Measurements from ENCODE around the gene OSBPL2. TPM values are rescaled to one million over a fixed set of nuclear protein-coding genes. Genes with fewer than 3 reads are reported as not detected.
A peak's percentile ranks its signal among the peaks of the same experiment; 100 is the strongest.

OSBPL2 gene
- polyA plus RNA-seq, 1 donor = 35.7 TPM

- Histone ChIP-seq H3K27me3 (ENCODE audit: control insufficient read depth, insufficient read depth, low read length) (no peaks in the 10 kb centered on the region), H3K36me3 (ENCODE audit: control insufficient read depth, insufficient read depth, low read length) (peaks cover 33% of the 10 kb centered on the region), H3K27ac (ENCODE audit: low read length) (peak overlapping the region; percentile 97), H3K9me3 (ENCODE audit: control insufficient read depth, low read depth, low read length) (no peaks in the 10 kb centered on the region), H3K4me3 (ENCODE audit: low read length) (peak overlapping the region; percentile 74), H3K4me1 (ENCODE audit: control insufficient read depth, insufficient read depth, low read length) (peaks cover 17% of the 10 kb centered on the region)
- no CpG with 5 or more reads among the region's 24 CpGs for WGBS (ENCODE audit: insufficient coverage, low lambda C conversion rate)
- peak; percentile 86 to 91 for DNase-seq
Measured at GRCh38 chr20:62301773-62302340, 63.5 kb downstream of the OSBPL2 start.

DNA sequence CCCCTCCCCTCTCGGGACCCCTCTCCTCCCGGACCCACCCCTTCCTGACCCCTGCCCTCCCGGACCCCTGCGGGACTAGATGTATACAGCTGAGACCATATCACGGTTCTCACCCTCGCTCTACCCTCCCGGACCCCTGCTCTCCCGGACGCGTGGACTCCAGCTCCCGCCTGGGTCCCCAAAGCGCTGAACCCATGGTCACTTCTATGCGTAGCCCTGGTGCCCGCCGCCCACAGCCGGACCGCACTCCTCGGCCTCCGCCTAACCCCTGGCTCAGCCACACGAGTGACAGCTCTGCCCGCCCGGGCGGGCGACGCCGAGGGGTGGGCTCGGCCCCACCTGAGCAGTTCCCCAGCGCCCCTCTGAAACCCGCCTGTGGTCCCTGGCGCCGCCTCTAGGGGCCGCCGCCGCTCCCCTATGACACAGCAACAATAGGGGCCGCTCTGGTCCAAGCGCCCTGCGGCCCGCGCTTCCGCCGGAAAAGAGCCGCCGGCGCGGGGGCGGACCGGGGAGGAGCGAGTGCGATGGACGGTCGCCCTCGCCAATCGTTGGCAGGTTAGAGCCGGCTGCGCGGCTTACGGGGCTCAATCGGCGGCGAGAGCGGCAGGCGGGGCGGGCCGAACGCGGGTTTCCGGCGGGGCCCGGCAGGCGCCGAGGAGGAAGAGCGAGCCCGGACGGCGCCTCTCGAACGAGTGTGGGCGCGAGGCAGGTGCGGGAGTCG lies 64.2 kb downstream of the OSBPL2 start, which contains the start of gene ADRM1:
Gene ADRM1, plus strand, starts transcription at position 657 of the 721 bp plus-strand sequence. CDS start 572 bp downstream, outside the sequence.
- no peaks in the 10 kb centered on the region for H3K9me3 ChIP-seq (ENCODE audit: control insufficient read depth, low read depth, low read length)
- peak within 1 kb of the TSS; percentile 74 for H3K4me3 ChIP-seq (ENCODE audit: low read length)
- peak; percentile 97 to 99 for DNase-seq
- peaks cover 37% of the 10 kb centered on the region for H3K36me3 ChIP-seq (ENCODE audit: control insufficient read depth, insufficient read depth, low read length)
- H3K27me3 ChIP-seq (ENCODE audit: control insufficient read depth, insufficient read depth, low read length) = no peaks in the 10 kb centered on the region
- no CpG with 5 or more reads among the region's 81 CpGs for WGBS (ENCODE audit: insufficient coverage, low lambda C conversion rate)
- peak within 1 kb of the TSS; percentile 97 for H3K27ac ChIP-seq (ENCODE audit: low read length)
- H3K4me1 ChIP-seq (ENCODE audit: control insufficient read depth, insufficient read depth, low read length) = peaks cover 17% of the 10 kb centered on the region

- no CpG with 5 or more reads among the region's 39 CpGs for WGBS (ENCODE audit: insufficient coverage, low lambda C conversion rate)
Measured at GRCh38 chr20:62303062-62303339, 64.7 kb downstream of the OSBPL2 start.

DNA sequence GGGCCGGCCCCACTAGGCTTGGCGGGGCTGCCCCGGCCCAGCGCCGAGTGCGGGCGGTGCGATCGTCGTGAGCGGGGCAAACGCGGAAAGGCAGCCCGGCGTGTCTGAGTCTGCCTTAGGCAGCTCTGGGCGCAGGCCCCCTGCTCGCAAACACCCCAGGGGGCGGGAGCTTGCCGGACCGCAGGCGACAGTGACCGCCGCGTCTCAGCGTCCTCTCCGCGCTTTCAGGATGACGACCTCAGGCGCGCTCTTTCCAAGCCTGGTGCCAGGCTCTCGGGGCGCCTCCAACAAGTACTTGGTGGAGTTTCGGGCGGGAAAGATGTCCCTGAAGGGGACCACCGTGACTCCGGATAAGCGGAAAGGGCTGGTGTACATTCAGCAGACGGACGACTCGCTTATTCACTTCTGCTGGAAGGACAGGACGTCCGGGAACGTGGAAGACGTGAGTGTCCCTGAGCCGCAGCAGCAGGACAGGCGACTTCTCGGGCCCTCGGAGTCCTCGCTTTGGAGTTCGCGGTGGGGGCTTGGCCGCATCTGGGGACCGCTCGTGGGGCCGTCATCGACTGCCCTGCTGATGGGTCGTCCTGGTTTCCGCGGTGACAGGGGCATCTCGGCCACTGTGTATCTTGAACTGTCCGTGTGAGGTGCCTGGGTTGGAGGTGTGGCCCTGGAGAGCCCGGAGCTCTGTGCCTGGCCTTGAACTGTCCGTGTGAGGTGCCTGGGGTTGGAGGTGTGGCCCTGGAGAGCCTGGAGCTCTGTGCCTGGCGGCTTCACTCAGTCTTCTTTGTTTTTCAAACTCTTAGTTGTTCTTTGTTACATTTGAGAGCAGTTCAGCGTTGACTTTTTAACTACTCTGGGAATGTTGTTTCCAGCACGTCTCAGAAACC lies 65.3 kb downstream of the OSBPL2 start:
- peak overlapping the region; percentile 64 for H3K4me3 ChIP-seq (ENCODE audit: low read length)
- no peaks in the 10 kb centered on the region for H3K9me3 ChIP-seq (ENCODE audit: control insufficient read depth, low read depth, low read length)
- peaks cover 47% of the 10 kb centered on the region for H3K36me3 ChIP-seq (ENCODE audit: control insufficient read depth, insufficient read depth, low read length)
- 13% methylated on average over 1 of the region's 66 CpGs for WGBS (ENCODE audit: insufficient coverage, low lambda C conversion rate)
- no peak overlapping the region for H3K27ac ChIP-seq (ENCODE audit: low read length)
- H3K4me1 ChIP-seq (ENCODE audit: control insufficient read depth, insufficient read depth, low read length) = peaks cover 17% of the 10 kb centered on the region
- DNase-seq = peak in 1 of 2 donors; percentile 20
- no peaks in the 10 kb centered on the region for H3K27me3 ChIP-seq (ENCODE audit: control insufficient read depth, insufficient read depth, low read length)

More at GRCh38 chr20:62303062-62303339, 64.7 kb downstream of the OSBPL2 start:
- H3K27me3 ChIP-seq (ENCODE audit: control insufficient read depth, insufficient read depth, low read length) = no peaks in the 10 kb centered on the region
- peaks cover 42% of the 10 kb centered on the region for H3K36me3 ChIP-seq (ENCODE audit: control insufficient read depth, insufficient read depth, low read length)
- no peak overlapping the region for H3K27ac ChIP-seq (ENCODE audit: low read length)
- H3K4me1 ChIP-seq (ENCODE audit: control insufficient read depth, insufficient read depth, low read length) = peaks cover 17% of the 10 kb centered on the region
- H3K4me3 ChIP-seq (ENCODE audit: low read length) = peak overlapping the region; percentile 64
- no peaks in the 10 kb centered on the region for H3K9me3 ChIP-seq (ENCODE audit: control insufficient read depth, low read depth, low read length)
- DNase-seq = no peak

- Histone ChIP-seq H3K4me3 (ENCODE audit: low read length) (peak overlapping the region; percentile 64), H3K9me3 (ENCODE audit: control insufficient read depth, low read depth, low read length) (no peaks in the 10 kb centered on the region), H3K27ac (ENCODE audit: low read length) (no peak overlapping the region), H3K27me3 (ENCODE audit: control insufficient read depth, insufficient read depth, low read length) (no peaks in the 10 kb centered on the region), H3K4me1 (ENCODE audit: control insufficient read depth, insufficient read depth, low read length) (peaks cover 17% of the 10 kb centered on the region), H3K36me3 (ENCODE audit: control insufficient read depth, insufficient read depth, low read length) (peaks cover 54% of the 10 kb centered on the region)
- WGBS (ENCODE audit: insufficient coverage, low lambda C conversion rate) = no CpG with 5 or more reads among the region's 29 CpGs
- no peak for DNase-seq
Measured at GRCh38 chr20:62304331-62305148, 66.2 kb downstream of the OSBPL2 start.

DNA sequence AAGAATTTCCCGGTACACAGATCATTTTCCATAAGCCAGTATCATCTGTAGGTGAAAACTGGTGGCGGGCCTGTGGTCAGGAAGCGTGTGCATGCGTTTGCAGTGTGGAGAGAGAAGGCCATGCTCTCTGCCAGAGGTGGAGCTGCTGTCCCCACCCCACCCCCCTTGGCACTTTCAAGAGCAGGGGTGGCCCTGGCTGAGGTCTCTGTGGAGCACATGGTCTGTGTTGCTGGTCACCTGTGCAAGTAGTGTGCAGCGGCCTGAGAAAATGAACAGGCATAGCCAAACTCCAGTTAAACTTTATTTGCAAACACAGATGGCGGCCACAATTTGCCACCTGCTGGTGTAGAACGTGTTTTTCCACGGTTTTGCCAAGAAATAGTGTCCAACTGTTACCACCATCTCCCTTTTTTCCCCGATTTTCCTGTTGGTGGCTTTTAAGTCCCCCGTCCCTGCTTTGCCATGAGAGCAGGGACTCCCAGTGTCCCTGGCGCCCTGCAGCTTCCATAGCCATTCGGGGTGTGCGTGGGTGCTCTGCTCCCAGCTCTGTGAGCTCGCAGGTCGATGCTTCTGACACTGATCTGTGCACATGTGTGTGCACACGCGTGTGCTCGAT lies 66.9 kb downstream of the OSBPL2 start:
- Histone ChIP-seq H3K27ac (ENCODE audit: low read length) (no peak overlapping the region), H3K36me3 (ENCODE audit: control insufficient read depth, insufficient read depth, low read length) (peaks cover 61% of the 10 kb centered on the region), H3K9me3 (ENCODE audit: control insufficient read depth, low read depth, low read length) (no peaks in the 10 kb centered on the region), H3K27me3 (ENCODE audit: control insufficient read depth, insufficient read depth, low read length) (no peaks in the 10 kb centered on the region), H3K4me1 (ENCODE audit: control insufficient read depth, insufficient read depth, low read length) (peaks cover 17% of the 10 kb centered on the region), H3K4me3 (ENCODE audit: low read length) (no peak overlapping the region)
- no CpG with 5 or more reads among the region's 18 CpGs for WGBS (ENCODE audit: insufficient coverage, low lambda C conversion rate)
- DNase-seq = no peak

- H3K36me3 ChIP-seq (ENCODE audit: control insufficient read depth, insufficient read depth, low read length) = peaks cover 64% of the 10 kb centered on the region
- H3K27ac ChIP-seq (ENCODE audit: low read length) = no peak overlapping the region
- H3K4me3 ChIP-seq (ENCODE audit: low read length) = no peak overlapping the region
Measured at GRCh38 chr20:62305765-62306413, 67.6 kb downstream of the OSBPL2 start.

DNA sequence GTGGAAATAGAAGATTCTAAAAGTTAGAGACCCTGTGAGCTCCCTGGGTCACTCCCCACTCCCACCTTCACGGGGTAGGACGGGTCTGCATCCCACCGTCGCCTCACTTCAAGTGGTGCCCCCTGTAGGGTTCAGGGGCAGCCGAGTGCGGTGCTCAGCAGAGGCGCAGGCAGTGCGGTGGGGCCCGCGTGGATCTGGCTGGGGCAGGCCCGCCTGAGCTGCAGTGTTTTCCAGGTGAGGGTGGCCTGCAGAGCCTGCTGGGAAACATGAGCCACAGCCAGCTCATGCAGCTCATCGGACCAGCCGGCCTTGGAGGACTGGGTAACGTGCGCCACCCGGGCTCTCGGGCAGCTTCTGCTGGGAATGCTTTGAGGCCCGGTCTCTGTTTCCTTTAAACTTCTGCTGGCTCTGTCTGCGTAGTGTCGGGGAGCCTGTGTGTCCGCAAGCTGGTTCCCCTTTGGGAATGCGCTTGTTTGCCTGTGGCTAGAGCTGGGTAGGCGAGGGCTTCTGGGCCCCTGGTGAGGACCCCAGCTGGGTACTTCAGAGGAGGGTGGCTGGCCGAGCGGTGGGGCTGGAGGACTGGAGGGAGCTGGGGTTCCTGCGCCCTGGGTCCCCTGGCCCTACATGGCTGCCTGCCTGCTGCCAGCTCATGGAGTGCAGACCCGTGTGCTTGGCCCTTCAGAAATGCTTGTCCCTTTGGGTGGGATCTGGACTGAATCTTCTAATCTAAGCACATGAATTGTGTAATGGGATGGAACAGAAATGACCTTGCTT lies 68.3 kb downstream of the OSBPL2 start:
- Histone ChIP-seq H3K9me3 (ENCODE audit: control insufficient read depth, low read depth, low read length) (no peaks in the 10 kb centered on the region), H3K27me3 (ENCODE audit: control insufficient read depth, insufficient read depth, low read length) (no peaks in the 10 kb centered on the region), H3K4me1 (ENCODE audit: control insufficient read depth, insufficient read depth, low read length) (peaks cover 17% of the 10 kb centered on the region), H3K36me3 (ENCODE audit: control insufficient read depth, insufficient read depth, low read length) (peaks cover 70% of the 10 kb centered on the region), H3K27ac (ENCODE audit: low read length) (no peak overlapping the region), H3K4me3 (ENCODE audit: low read length) (no peak overlapping the region)
- no peak for DNase-seq
- no CpG with 5 or more reads among the region's 27 CpGs for WGBS (ENCODE audit: insufficient coverage, low lambda C conversion rate)

More at GRCh38 chr20:62305765-62306413, 67.6 kb downstream of the OSBPL2 start:
- no peaks in the 10 kb centered on the region for H3K9me3 ChIP-seq (ENCODE audit: control insufficient read depth, low read depth, low read length)
- no CpG with 5 or more reads among the region's 33 CpGs for WGBS (ENCODE audit: insufficient coverage, low lambda C conversion rate)
- no peaks in the 10 kb centered on the region for H3K27me3 ChIP-seq (ENCODE audit: control insufficient read depth, insufficient read depth, low read length)
- no peak for DNase-seq
- peaks cover 17% of the 10 kb centered on the region for H3K4me1 ChIP-seq (ENCODE audit: control insufficient read depth, insufficient read depth, low read length)
